ENCODE measurements around the gene EXOC3. TPM values are rescaled to one million over a fixed set of nuclear protein-coding genes. Genes with fewer than 3 reads are reported as not detected.

EXOC3 gene
- total RNA-seq, 1 donor from 2014 or later: 64.6 TPM

DNA sequence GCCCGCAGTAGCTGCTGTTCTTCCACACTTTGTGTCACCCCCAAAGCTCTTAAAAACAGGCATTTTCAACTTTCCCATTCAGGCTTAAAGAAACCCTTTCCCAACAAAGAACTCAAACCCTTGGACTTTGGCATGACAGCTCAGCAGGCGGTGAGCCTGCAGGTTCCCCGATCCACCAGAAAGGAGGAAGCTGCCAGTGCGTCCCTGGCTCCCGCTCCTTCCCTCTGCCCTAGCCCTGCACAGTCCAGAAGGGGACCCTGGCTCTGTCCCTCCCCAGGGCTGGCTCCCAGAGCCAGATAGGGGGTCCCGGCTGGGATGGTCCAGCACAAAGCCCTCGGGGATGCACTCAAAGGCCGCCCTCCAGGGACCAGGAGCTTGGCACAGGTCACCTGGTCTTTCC, 71.7 kb downstream of the EXOC3 start:
- Mint-ChIP-seq H3K36me3 (no peaks in the 10 kb centered on the region), H3K4me1 (ENCODE audit: unreplicated experiment) (no peaks in the 10 kb centered on the region), H3K9me3 (no peaks in the 10 kb centered on the region), H3K4me3 (no peak overlapping the region), H3K27ac (no peak overlapping the region), H3K27me3 (peaks cover 46% of the 10 kb centered on the region)
- TF ChIP-seq, protein P1, sequence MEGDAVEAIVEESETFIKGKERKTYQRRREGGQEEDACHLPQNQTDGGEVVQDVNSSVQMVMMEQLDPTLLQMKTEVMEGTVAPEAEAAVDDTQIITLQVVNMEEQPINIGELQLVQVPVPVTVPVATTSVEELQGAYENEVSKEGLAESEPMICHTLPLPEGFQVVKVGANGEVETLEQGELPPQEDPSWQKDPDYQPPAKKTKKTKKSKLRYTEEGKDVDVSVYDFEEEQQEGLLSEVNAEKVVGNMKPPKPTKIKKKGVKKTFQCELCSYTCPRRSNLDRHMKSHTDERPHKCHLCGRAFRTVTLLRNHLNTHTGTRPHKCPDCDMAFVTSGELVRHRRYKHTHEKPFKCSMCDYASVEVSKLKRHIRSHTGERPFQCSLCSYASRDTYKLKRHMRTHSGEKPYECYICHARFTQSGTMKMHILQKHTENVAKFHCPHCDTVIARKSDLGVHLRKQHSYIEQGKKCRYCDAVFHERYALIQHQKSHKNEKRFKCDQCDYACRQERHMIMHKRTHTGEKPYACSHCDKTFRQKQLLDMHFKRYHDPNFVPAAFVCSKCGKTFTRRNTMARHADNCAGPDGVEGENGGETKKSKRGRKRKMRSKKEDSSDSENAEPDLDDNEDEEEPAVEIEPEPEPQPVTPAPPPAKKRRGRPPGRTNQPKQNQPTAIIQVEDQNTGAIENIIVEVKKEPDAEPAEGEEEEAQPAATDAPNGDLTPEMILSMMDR (conservative IDR thresholded peaks at IDR 0.05): no peak
- no peak for DNase-seq (ENCODE audit: extremely low spot score, unreplicated experiment)

DNA sequence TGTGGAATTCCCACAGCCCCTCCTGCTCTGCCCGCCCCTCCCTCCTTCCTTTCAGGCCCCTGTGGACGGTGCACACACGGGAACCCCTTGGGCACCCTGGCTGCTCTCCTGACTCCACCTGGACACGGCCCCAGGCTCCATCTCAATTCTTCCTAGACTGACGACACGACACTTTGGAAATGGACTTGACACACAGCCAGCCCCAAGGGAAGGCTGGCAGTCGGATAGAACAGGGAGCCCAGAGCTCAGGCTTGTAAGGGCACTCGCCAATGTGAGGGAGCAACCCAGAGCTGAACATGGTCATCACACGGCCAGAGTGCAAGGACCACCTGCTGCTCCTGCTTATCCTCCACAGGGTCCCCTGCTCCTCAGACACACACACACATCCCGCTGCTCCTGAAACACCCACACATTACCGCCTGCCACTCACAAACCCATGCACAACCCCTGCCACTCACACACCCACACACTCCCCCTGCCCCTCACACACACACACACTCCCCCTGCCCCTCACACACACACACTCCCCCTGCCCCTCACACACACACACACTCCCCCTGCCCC, 72.4 kb downstream of the EXOC3 start:
- Mint-ChIP-seq H3K9me3 (no peaks in the 10 kb centered on the region), H3K4me1 (ENCODE audit: unreplicated experiment) (no peaks in the 10 kb centered on the region), H3K4me3 (no peak overlapping the region), H3K27me3 (peaks cover 46% of the 10 kb centered on the region), H3K36me3 (no peaks in the 10 kb centered on the region), H3K27ac (no peak overlapping the region)
- DNase-seq (ENCODE audit: extremely low spot score, unreplicated experiment): no peak
- TF ChIP-seq, protein P1 (conservative IDR thresholded peaks at IDR 0.05): no peak

DNA sequence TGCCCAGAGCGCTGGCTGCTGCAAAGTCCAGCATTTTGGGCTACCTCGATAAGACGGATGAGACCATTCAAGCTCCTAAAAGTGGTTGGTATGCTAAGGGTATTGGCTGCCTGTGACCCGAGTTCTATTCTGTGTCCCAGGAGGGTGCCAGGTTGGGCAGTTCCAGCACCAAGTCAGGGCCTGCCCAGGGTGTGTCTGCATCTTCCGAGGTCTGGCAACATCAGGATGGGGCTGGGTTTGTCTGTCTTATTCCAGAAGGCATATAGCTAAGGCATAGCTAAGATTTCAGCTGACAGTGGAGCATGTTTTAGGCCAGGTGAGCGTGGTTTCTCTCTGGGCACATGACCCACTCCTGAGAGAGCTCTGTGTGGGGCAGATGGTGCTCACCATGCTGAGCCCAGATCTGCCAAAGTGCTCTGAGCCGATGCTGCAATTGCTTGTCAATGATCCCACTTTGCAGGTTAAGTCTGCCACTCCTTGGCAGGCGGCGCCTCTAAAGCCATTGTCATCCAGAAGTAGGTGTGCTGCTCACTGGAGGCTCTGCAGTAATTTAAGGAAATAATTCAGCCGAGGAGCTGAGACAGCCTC, 73.5 kb downstream of the EXOC3 start:
- no peak overlapping the region for H3K4me3 Mint-ChIP-seq
- peak overlapping the region; percentile 36 for H3K27ac Mint-ChIP-seq
- no peaks in the 10 kb centered on the region for H3K36me3 Mint-ChIP-seq
- no peak for DNase-seq (ENCODE audit: extremely low spot score, unreplicated experiment)
- peaks cover 47% of the 10 kb centered on the region for H3K27me3 Mint-ChIP-seq
- H3K4me1 Mint-ChIP-seq (ENCODE audit: unreplicated experiment): peaks cover 3% of the 10 kb centered on the region
- H3K9me3 Mint-ChIP-seq: no peaks in the 10 kb centered on the region
- TF ChIP-seq, protein P1 (conservative IDR thresholded peaks at IDR 0.05): no peak

Other genes with a start within 250 kb of the EXOC3 start
- gene CCDC127, start 225.0 kb upstream of the EXOC3 start, total RNA-seq (ENCODE audit: low replicate concordance): 6.0 and 10.8 TPM in 2 replicates
- 143 and 179 TPM in 2 replicates for gene SDHA, start 224.9 kb upstream of the EXOC3 start, total RNA-seq (ENCODE audit: low replicate concordance)
- gene PDCD6, start 171.5 kb upstream of the EXOC3 start, total RNA-seq (ENCODE audit: low replicate concordance): 90.8 and 107 TPM in 2 replicates
- 7.9 and 13.4 TPM in 2 replicates for gene AHRR, start 121.5 kb upstream of the EXOC3 start, total RNA-seq (ENCODE audit: low replicate concordance)
- gene SLC9A3, start 81.3 kb downstream of the EXOC3 start, total RNA-seq (ENCODE audit: low replicate concordance): 6.4 and 8.0 TPM in 2 replicates
- 14.2 and 27.8 TPM in 2 replicates for gene CEP72, start 169.2 kb downstream of the EXOC3 start, total RNA-seq (ENCODE audit: low replicate concordance)